Measurements from ENCODE around the gene KIF25. TPM values are rescaled to one million over a fixed set of nuclear protein-coding genes. Genes with fewer than 3 reads are reported as not detected.

Gene KIF25
- polyA plus RNA-seq, 2 of the 4 experiments (the other 2 are of a cell fraction): 0.06 to 0.13 TPM

- peak; percentile 33 for TF ChIP-seq CTCF (IDR thresholded peaks at IDR 0.05)
- TF ChIP-seq RAD21 (conservative IDR thresholded peaks at IDR 0.05 in 1 of 2, IDR thresholded peaks at IDR 0.05 in 1 of 2): peak; percentile 9 to 33; a peak in 1 of 5 replicates
- TF ChIP-seq PHF8 (IDR thresholded peaks at IDR 0.05; ENCODE audit: borderline replicate concordance, low read depth): no peak
- H3K4me1 ChIP-seq: peaks cover 30% of the 10 kb centered on the region
- ChIA-PET POLR2A (no interaction called here), CTCF (interaction anchor here (1.2 to 1.6 kb wide), 2 partner anchors 9 to 12 kb away, joined by 6 read pairs; no protein-coding TSS in a partner anchor)
- WGBS (ENCODE audit: missing lambda C conversion rate): 69% methylated on average over 6 of the region's 6 CpGs
- no peaks in the 10 kb centered on the region for H3K9me3 ChIP-seq
- ATAC-seq (peak in 1 of 2 experiments; percentile 53; a peak in 1 of 6 replicates), FAIRE-seq (no peak), DNase-seq (ENCODE audit: low read depth in 1 of 2, low spot score in 1 of 2) (peak; percentile 9 to 32)
- H3K4me3 ChIP-seq: no peak overlapping the region
- no peak overlapping the region for H3K27ac ChIP-seq
- H3K4me2 ChIP-seq: no peak overlapping the region
Measured at GRCh38 chr6:167968091-167968490, 29.4 kb upstream of the KIF25 start.

DNA sequence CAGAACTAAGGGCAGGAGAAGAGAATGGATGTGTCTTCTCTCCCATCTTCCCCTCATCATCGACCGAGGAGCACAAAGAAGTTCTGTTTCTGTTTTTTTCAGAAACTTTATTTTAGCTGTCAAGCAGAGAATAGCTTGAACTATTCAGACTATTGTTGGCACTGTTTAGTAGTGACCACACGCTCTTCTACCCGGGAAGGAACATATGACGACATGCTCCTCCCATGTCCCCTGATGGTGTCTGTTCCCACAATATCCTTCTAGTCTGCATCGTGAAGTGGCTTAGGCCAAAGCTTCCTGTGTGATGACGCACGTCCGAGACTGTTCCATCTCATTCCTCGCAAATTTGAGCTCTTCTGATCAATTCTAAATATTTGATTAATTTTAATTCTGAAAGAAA, 27.2 kb upstream of the KIF25 start:
- ChIA-PET POLR2A (interaction anchor here (0.5 kb wide), 1 partner anchor 66 kb away, joined by 3 read pairs; no protein-coding TSS in a partner anchor), CTCF (no interaction called here)
- no peak for DNase-seq (ENCODE audit: low read depth in 1 of 2, low spot score in 1 of 2)
- Histone ChIP-seq H3K4me2 (no peak overlapping the region), H3K4me3 (no peak overlapping the region), H3K9me3 (no peaks in the 10 kb centered on the region), H3K27ac (no peak overlapping the region), H3K4me1 (peaks cover 8% of the 10 kb centered on the region)
- WGBS (ENCODE audit: missing lambda C conversion rate): 98% methylated on average over 10 of the region's 10 CpGs
- no peak for FAIRE-seq
- no peak for ATAC-seq
- TF ChIP-seq TP53 (CRISPR knock-in tag; IDR thresholded peaks at IDR 0.05): no peak
- TF ChIP-seq ATOH8 (CRISPR knock-in tag; IDR thresholded peaks at IDR 0.05; ENCODE audit: low read depth): no peak

- no peaks in the 10 kb centered on the region for H3K4me1 ChIP-seq
- no peak overlapping the region for H3K27ac ChIP-seq
- no peak overlapping the region for H3K4me3 ChIP-seq
- DNase-seq (ENCODE audit: low read depth in 1 of 2, low spot score in 1 of 2) (no peak), FAIRE-seq (no peak), ATAC-seq (no peak)
- H3K9me3 ChIP-seq: no peaks in the 10 kb centered on the region
- H3K4me2 ChIP-seq: no peak overlapping the region
- no peak for TF ChIP-seq CTCF (IDR thresholded peaks at IDR 0.05)
- no peak for TF ChIP-seq RNF2 (IDR thresholded peaks at IDR 0.05; ENCODE audit: borderline replicate concordance, low read depth)
- TF ChIP-seq, protein P1, sequence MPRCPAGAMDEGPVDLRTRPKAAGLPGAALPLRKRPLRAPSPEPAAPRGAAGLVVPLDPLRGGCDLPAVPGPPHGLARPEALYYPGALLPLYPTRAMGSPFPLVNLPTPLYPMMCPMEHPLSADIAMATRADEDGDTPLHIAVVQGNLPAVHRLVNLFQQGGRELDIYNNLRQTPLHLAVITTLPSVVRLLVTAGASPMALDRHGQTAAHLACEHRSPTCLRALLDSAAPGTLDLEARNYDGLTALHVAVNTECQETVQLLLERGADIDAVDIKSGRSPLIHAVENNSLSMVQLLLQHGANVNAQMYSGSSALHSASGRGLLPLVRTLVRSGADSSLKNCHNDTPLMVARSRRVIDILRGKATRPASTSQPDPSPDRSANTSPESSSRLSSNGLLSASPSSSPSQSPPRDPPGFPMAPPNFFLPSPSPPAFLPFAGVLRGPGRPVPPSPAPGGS (IDR thresholded peaks at IDR 0.05): no peak
- TF ChIP-seq HES2 (IDR thresholded peaks at IDR 0.05): no peak
- 94% methylated on average over 9 of the region's 10 CpGs for WGBS (ENCODE audit: missing lambda C conversion rate)
- ChIA-PET CTCF (no interaction called here), POLR2A (no interaction called here)
Measured at GRCh38 chr6:167972193-167972592, 25.3 kb upstream of the KIF25 start.

GRCh38 chr6:167973148-167973885, 24.2 kb upstream of the KIF25 start:
- Histone ChIP-seq H3K4me3 (no peak overlapping the region), H3K9me3 (no peaks in the 10 kb centered on the region), H3K4me2 (no peak overlapping the region), H3K27ac (no peak overlapping the region), H3K4me1 (no peaks in the 10 kb centered on the region)
- POLR2A ChIA-PET: no interaction called here
- 80% methylated on average over 9 of the region's 9 CpGs for WGBS (ENCODE audit: missing lambda C conversion rate)
- ATAC-seq (no peak), DNase-seq (ENCODE audit: low read depth in 1 of 2, low spot score in 1 of 2) (no peak), FAIRE-seq (no peak)
- CTCF ChIA-PET: no interaction called here
- no peak for TF ChIP-seq CTCF (IDR thresholded peaks at IDR 0.05)
- no peak for TF ChIP-seq FOSB (CRISPR knock-in tag; IDR thresholded peaks at IDR 0.05)
- no peak for TF ChIP-seq CHD2 (IDR thresholded peaks at IDR 0.05; ENCODE audit: low read length, partially characterized antibody)
- TF ChIP-seq TP53 (CRISPR knock-in tag; IDR thresholded peaks at IDR 0.05): no peak
- TF ChIP-seq PHF8 (IDR thresholded peaks at IDR 0.05; ENCODE audit: borderline replicate concordance, low read depth): no peak
- no peak for TF ChIP-seq CEBPB (IDR thresholded peaks at IDR 0.05)
- TF ChIP-seq, protein P1 (IDR thresholded peaks at IDR 0.05): no peak
- TF ChIP-seq FOXS1 (CRISPR knock-in tag; IDR thresholded peaks at IDR 0.05): no peak
- no peak for TF ChIP-seq MYC (IDR thresholded peaks at IDR 0.05; ENCODE audit: borderline replicate concordance, low read length)
- no peak for TF ChIP-seq TFCP2L1 (CRISPR knock-in tag; IDR thresholded peaks at IDR 0.05)
- no peak for TF ChIP-seq HOXA7 (CRISPR knock-in tag; IDR thresholded peaks at IDR 0.05)
- TF ChIP-seq ESRRA (IDR thresholded peaks at IDR 0.05; ENCODE audit: borderline replicate concordance, low read length): no peak

Data from A549 (cell line).